GM06990 (cell line): ENCODE results near the gene AGAP3.

Experiments used
- DNase-seq: peaks from one replicate; pipeline ENCODE4 v3.0.0-alpha.2; 2011; ENCODE audit not compliant: insufficient read length; ENCODE audit errors: extremely low read depth
- H3K27me3 ChIP-seq: replicated peaks from 2 replicates; pipeline ENCODE4 v1.6.0; 2011; ENCODE audit warnings: low read length; ENCODE audit not compliant: control insufficient read depth, insufficient read depth
- H3K36me3 ChIP-seq: 2 replicates; pipeline ENCODE4 v1.5.1; 2011; ENCODE audit warnings: low read length; ENCODE audit not compliant: control insufficient read depth, insufficient read depth
- H3K4me3 ChIP-seq: replicated peaks from 2 replicates; pipeline ENCODE4 v1.5.1; 2011; ENCODE audit warnings: low read depth, mild to moderate bottlenecking, control low read depth, low read length
- TF ChIP-seq, protein P1 (sequence below): IDR thresholded peaks from 2 replicates; pipeline ENCODE4 v1.5.1; 2011; ENCODE audit warnings: low read length, control low read depth, mild to moderate bottlenecking, inconsistent platforms; ENCODE audit not compliant: insufficient read depth, poor library complexity, severe bottlenecking

Gene AGAP3

DNA sequence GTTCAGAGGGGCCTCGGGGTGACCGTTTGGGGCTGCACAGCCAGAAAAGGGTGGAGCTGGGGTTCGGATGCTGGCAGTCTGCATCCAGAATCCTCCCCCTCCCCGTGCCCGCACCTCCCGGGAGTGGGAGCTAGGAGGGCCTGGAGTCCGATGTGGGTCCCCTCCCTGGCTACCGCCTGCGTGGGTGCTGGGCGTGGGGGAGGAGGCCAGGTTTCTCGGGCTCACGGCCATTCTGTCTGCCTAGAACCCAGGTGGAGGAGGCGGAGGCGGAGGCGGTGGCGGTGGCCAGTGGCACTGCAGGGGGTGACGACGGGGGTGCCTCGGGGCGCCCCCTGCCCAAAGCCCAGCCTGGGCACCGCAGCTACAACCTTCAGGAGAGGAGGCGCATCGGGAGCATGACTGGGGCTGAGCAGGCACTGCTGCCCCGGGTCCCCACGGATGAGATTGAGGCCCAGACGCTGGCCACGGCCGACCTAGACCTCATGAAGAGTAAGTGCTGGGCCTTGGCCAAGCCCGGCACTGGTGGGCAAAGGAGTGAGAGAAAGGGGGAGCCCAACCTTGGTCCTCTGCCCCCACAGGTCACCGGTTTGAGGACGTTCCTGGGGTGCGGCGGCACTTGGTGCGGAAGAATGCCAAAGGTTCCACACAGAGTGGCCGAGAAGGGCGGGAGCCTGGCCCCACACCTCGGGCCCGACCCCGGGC is 19.9 kb upstream of the AGAP3 start:
- no peaks in the 10 kb centered on the region for H3K27me3 ChIP-seq
- TF ChIP-seq, protein P1, sequence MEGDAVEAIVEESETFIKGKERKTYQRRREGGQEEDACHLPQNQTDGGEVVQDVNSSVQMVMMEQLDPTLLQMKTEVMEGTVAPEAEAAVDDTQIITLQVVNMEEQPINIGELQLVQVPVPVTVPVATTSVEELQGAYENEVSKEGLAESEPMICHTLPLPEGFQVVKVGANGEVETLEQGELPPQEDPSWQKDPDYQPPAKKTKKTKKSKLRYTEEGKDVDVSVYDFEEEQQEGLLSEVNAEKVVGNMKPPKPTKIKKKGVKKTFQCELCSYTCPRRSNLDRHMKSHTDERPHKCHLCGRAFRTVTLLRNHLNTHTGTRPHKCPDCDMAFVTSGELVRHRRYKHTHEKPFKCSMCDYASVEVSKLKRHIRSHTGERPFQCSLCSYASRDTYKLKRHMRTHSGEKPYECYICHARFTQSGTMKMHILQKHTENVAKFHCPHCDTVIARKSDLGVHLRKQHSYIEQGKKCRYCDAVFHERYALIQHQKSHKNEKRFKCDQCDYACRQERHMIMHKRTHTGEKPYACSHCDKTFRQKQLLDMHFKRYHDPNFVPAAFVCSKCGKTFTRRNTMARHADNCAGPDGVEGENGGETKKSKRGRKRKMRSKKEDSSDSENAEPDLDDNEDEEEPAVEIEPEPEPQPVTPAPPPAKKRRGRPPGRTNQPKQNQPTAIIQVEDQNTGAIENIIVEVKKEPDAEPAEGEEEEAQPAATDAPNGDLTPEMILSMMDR, result no peak
- peaks cover 34% of the 10 kb centered on the region for H3K36me3 ChIP-seq

DNA sequence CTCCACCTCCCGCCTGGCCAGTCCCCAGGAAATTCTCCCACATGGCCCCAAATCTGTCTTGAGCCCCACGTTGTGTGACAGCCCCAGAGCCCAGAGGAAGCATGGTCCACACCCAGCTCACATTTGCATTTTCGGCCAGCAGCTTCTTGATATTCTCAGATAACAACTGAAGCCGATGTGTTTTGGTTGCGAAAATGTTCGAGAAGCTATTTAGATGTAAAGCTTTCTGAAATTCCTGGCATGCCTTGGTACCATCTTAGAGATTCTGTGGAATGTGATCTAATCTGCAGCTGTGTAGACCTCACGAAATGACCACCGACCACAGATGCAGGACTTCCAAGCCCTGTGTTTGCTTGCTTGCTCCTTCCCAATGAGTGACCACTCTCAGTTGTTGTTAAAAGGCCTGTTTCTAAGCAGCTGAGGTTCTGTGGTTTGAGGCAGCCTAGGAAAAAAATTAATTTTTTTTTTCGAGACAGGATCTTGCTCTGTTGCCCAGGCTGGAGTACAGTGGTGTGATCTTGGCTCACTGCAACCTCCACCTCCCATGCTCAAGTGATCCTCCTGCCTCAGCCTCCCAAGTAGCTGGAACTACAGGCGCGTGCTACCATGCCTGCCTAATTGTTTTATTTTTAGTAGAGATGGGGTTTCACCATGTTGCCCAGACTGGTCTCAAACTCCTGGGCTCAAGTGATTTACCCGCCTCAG is 18.1 kb upstream of the AGAP3 start:
- Histone ChIP-seq H3K36me3 (peaks cover 30% of the 10 kb centered on the region), H3K27me3 (no peaks in the 10 kb centered on the region), H3K4me3 (no peak overlapping the region)
- TF ChIP-seq, protein P1, result no peak
- DNase-seq, result no peak

More for the DNA sequence above, 19.9 kb upstream of the AGAP3 start:
- DNase-seq, result no peak
- no peak overlapping the region for H3K4me3 ChIP-seq

DNA sequence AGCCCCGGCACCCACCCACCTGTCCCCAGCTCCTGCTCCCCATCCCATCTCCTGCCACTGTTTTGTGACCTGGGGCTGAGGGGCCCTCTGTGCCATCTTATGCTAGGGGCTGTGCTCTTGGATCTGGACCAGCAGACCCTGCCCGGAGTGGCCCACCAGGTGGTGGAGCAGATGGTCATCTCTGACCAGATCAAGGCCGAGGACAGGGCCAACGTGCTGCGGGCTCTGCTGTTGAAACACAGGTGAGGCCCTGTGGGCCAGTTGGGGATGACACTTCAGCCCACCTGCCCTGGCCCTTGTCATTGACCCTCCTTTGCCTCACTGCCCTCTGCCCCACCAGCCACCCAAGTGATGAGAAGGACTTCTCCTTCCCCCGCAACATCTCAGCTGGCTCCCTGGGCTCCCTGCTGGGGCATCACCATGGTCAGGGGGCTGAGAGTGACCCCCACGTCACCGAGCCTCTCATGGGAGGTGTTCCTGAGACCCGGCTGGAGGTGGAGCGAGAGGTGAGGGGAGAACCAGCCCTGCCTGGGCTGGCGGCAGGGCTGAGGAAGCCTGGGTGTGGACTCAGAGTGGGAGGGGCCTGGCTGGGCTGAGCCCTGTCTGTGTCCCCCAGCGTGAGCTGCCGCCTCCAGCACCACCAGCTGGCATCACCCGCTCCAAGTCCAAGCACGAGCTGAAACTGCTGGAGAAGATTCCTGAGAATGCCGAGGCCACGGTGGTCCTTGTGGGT is 16.3 kb upstream of the AGAP3 start:
- DNase-seq, result no peak
- Histone ChIP-seq H3K27me3 (no peaks in the 10 kb centered on the region), H3K36me3 (peaks cover 41% of the 10 kb centered on the region), H3K4me3 (no peak overlapping the region)
- TF ChIP-seq, protein P1, result no peak

DNA sequence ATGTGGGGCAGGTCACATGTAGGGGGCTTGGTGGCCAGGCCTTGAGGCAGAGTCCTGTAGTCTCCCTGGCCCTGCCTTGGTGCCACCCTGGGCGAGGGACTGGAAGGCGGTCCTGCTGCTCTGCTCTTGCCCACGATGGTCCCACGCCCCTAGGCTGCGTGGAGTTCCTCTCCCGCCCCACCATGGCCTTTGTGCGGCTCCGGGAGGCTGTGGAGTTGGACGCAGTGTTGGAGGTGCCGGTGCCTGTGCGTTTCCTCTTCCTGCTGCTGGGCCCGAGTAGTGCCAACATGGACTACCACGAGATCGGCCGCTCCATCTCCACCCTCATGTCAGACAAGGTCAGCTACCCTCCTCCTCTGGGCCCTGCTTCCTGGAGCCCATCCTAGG is 15.7 kb upstream of the AGAP3 start:
- DNase-seq, result no peak
- Histone ChIP-seq H3K4me3 (no peak overlapping the region), H3K27me3 (no peaks in the 10 kb centered on the region), H3K36me3 (peaks cover 43% of the 10 kb centered on the region)
- TF ChIP-seq, protein P1, result no peak

DNA sequence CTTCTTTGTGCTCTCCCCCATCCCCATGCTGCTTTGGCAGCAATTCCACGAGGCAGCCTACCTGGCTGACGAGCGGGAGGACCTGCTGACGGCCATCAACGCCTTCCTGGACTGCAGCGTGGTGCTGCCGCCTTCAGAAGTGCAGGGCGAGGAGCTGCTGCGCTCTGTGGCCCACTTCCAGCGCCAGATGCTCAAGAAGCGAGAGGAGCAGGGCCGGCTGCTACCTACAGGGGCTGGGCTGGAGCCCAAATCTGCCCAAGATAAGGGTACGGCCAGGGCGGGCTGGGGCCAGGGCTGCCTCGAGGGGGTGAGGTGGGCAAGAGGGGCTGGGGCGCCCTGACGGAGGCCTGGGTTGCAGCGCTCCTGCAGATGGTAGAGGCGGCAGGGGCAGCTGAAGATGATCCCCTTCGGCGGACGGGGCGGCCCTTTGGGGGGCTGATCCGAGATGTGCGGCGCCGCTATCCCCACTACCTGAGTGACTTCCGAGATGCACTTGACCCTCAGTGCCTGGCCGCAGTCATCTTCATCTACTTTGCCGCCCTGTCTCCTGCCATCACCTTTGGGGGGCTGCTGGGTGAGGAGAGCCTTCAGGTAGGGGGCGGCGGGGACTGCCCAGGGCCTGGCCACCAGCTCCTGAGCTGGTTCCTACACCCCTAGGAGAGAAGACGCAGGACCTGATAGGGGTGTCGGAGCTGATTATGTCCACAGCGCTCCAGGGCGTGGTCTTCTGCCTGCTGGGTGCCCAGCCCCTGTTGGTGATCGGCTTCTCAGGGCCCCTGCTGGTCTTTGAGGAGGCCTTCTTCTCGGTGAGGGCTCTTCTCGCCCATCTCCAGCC is 15.0 kb upstream of the AGAP3 start:
- no peaks in the 10 kb centered on the region for H3K27me3 ChIP-seq
- TF ChIP-seq, protein P1, result no peak
- no peak overlapping the region for H3K4me3 ChIP-seq
- no peak for DNase-seq
- peaks cover 47% of the 10 kb centered on the region for H3K36me3 ChIP-seq
